H1 (cell line): Measurements from ENCODE around the gene GRIK4. TPM values are rescaled to one million over a fixed set of nuclear protein-coding genes. Genes with fewer than 3 reads are reported as not detected.

Experiments
- CTCF ChIA-PET: fragments of 300-600 bp; sonication (Branson Sonifier 250); formaldehyde crosslinking; loops from one replicate; lab custom pipeline; 2021; ENCODE audit not compliant: partially characterized antibody; lab: Charles Lee
- POLR2A ChIA-PET: fragments of 300-600 bp; sonication (Branson Sonifier 250); formaldehyde crosslinking; loops from one replicate; lab custom pipeline; 2021; ENCODE audit warnings: inconsistent platforms; ENCODE audit not compliant: partially characterized antibody; lab: Charles Lee
- DNase-seq, 2 experiments: peaks; one replicate each; pipeline versions ENCODE4 v3.0.0 to v3.0.0-alpha.2; 2010 to 2022; ENCODE audit warnings: low spot score in 2 of 2, low read depth in 1 of 2, mixed read lengths in 1 of 2
- FAIRE-seq: peaks from 2 replicates; lab custom pipeline; 2011; peaks lifted over from hg19 to GRCh38; lab: Jason Lieb, UNC
- H2AFZ ChIP-seq: 2 replicates; pipeline ENCODE4 v1.8.1; 2012; ENCODE audit warnings: low read length, inconsistent platforms
- H2AK5ac ChIP-seq: 2 replicates; pipeline ENCODE4 v1.6.1; 2013; ENCODE audit warnings: low read depth, low read length
- H2BK120ac ChIP-seq: replicated peaks from 2 replicates; pipeline ENCODE3; 2013; ENCODE audit warnings: low read depth, low read length, inconsistent platforms
- H2BK12ac ChIP-seq: 2 replicates; pipeline ENCODE4 v1.6.1; 2013; ENCODE audit warnings: low read depth, low read length
- H2BK15ac ChIP-seq: 2 replicates; pipeline ENCODE4 v1.6.1; 2013; ENCODE audit warnings: low read length
- H2BK20ac ChIP-seq: 2 replicates; pipeline ENCODE4 v1.6.1; 2013; ENCODE audit warnings: low read length
- H2BK5ac ChIP-seq: 2 replicates; pipeline ENCODE4 v1.6.1; 2013; ENCODE audit warnings: low read depth, low read length
- H3K14ac ChIP-seq: 2 replicates; pipeline ENCODE4 v1.6.1; 2013; ENCODE audit warnings: inconsistent platforms; ENCODE audit not compliant: insufficient read length
- H3K18ac ChIP-seq: 2 replicates; pipeline ENCODE4 v1.6.1; 2013; ENCODE audit warnings: low read length; ENCODE audit errors: extremely low read depth
- H3K23ac ChIP-seq: 2 replicates; pipeline ENCODE4 v1.6.1; 2013; ENCODE audit warnings: inconsistent platforms; ENCODE audit not compliant: insufficient read length
- H3K23me2 ChIP-seq: 2 replicates; pipeline ENCODE4 v1.6.1; 2013; ENCODE audit warnings: low read depth, low read length
- H3K27ac ChIP-seq: 2 replicates; pipeline ENCODE4 v1.6.1; 2011; ENCODE audit warnings: low read depth, low read length, inconsistent platforms
- H3K27me3 ChIP-seq, 4 experiments: replicated peaks in 1 of 4; 1 replicate in 1 of 4; 2 replicates in 3 of 4; pipeline versions ENCODE4 v1.6.1 to v1.8.1; 2011 to 2013; ENCODE audit warnings: low read length in 3 of 4, mild to moderate bottlenecking in 3 of 4, inconsistent platforms in 2 of 4, mixed read lengths in 2 of 4, moderate library complexity in 1 of 4; ENCODE audit not compliant: control insufficient read depth in 3 of 4, insufficient read depth in 3 of 4; ENCODE audit errors: extremely low read depth in 1 of 4
- H3K36me3 ChIP-seq, 4 experiments: 2 replicates each; pipeline versions ENCODE4 v1.6.1 to v1.8.1; 2011 to 2013; ENCODE audit warnings: mild to moderate bottlenecking in 4 of 4, low read length in 3 of 4, moderate library complexity in 2 of 4, control low read depth in 1 of 4, inconsistent platforms in 1 of 4; ENCODE audit not compliant: insufficient read depth in 4 of 4, control insufficient read depth in 2 of 4
- H3K4ac ChIP-seq: replicated peaks from 2 replicates; pipeline ENCODE3; 2013; ENCODE audit warnings: low read length, low read depth, mixed read lengths, inconsistent platforms; ENCODE audit not compliant: insufficient read length
- H3K4me1 ChIP-seq, 4 experiments: replicated peaks in 1 of 4; 1 replicate in 1 of 4; 2 replicates in 3 of 4; pipeline versions ENCODE4 v1.6.1 to v1.8.1; 2011 to 2013; ENCODE audit warnings: low read length in 3 of 4, inconsistent platforms in 2 of 4, mixed read lengths in 1 of 4; ENCODE audit not compliant: insufficient read depth in 4 of 4, control insufficient read depth in 3 of 4
- H3K4me2 ChIP-seq, 2 experiments: 2 replicates each; pipeline versions ENCODE4 v1.6.1 to v1.8.1; 2011 to 2013; ENCODE audit warnings: low read depth in 2 of 2, low read length in 2 of 2, control low read depth in 1 of 2, inconsistent platforms in 1 of 2, mild to moderate bottlenecking in 1 of 2; ENCODE audit not compliant: insufficient read depth in 1 of 2
- H3K4me3 ChIP-seq, 4 experiments: fragments of 200-600, 300-600 bp in 1 of 4; sonication (generic), shearing (Covaris generic), sonication (Bioruptor Twin) in 1 of 4; 2 replicates each; pipeline versions ENCODE4 v1.5.1 to v1.8.1; 2011 to 2016; ENCODE audit warnings: low read length in 4 of 4, low read depth in 3 of 4, control low read depth in 2 of 4, inconsistent platforms in 2 of 4, mild to moderate bottlenecking in 2 of 4, mixed read lengths in 1 of 4, moderate library complexity in 1 of 4; ENCODE audit not compliant: insufficient read depth in 2 of 4; ENCODE audit errors: extremely low read depth in 1 of 4
- H3K56ac ChIP-seq: replicated peaks from 2 replicates; pipeline ENCODE3; 2013; ENCODE audit warnings: low read depth, mild to moderate bottlenecking, mixed read lengths, low read length, inconsistent platforms; ENCODE audit not compliant: insufficient read length
- H3K79me1 ChIP-seq: 2 replicates; pipeline ENCODE4 v1.6.1; 2013; ENCODE audit warnings: low read depth, low read length, control low read depth
- H3K79me2 ChIP-seq, 2 experiments: 2 replicates each; pipeline versions ENCODE4 v1.6.1 to v1.8.1; 2012 to 2013; ENCODE audit warnings: low read length in 2 of 2, mild to moderate bottlenecking in 2 of 2, inconsistent platforms in 1 of 2; ENCODE audit not compliant: insufficient read depth in 2 of 2, control insufficient read depth in 1 of 2
- H3K9ac ChIP-seq, 4 experiments: replicated peaks in 1 of 4; 1 replicate in 1 of 4; 2 replicates in 3 of 4; pipeline versions ENCODE4 v1.6.1 to v1.8.1; 2011 to 2013; ENCODE audit warnings: low read depth in 3 of 4, low read length in 3 of 4, control low read depth in 2 of 4, mild to moderate bottlenecking in 2 of 4, moderate library complexity in 2 of 4, inconsistent platforms in 1 of 4; ENCODE audit errors: extremely low read depth in 1 of 4
- H3K9me3 ChIP-seq, 2 experiments: 2 replicates each; pipeline versions ENCODE4 v1.6.1 to v1.8.1; 2012 to 2013; ENCODE audit warnings: mild to moderate bottlenecking in 2 of 2, moderate library complexity in 2 of 2, control low read depth in 1 of 2, inconsistent platforms in 1 of 2, low read depth in 1 of 2, low read length in 1 of 2, mixed read lengths in 1 of 2; ENCODE audit not compliant: insufficient read depth in 2 of 2
- H4K20me1 ChIP-seq, 2 experiments: replicated peaks in 1 of 2; 2 replicates each; pipeline versions ENCODE3 to v1.8.1; 2011 to 2013; ENCODE audit warnings: inconsistent platforms in 2 of 2, low read length in 2 of 2, mild to moderate bottlenecking in 1 of 2; ENCODE audit not compliant: insufficient read depth in 2 of 2, control insufficient read depth in 1 of 2
- H4K5ac ChIP-seq: 2 replicates; pipeline ENCODE4 v1.6.1; 2013; ENCODE audit warnings: low read length, low read depth, mixed read lengths, inconsistent platforms; ENCODE audit not compliant: insufficient read length
- H4K8ac ChIP-seq: 2 replicates; pipeline ENCODE4 v1.8.0; 2013; ENCODE audit warnings: mild to moderate bottlenecking, moderate library complexity, low read length, inconsistent platforms; ENCODE audit not compliant: insufficient read depth; ENCODE audit errors: extremely low read depth
- H4K91ac ChIP-seq: replicated peaks from 2 replicates; pipeline ENCODE3; 2013; ENCODE audit warnings: low read length, mixed read lengths, inconsistent platforms; ENCODE audit not compliant: insufficient read length
- CBX5 ChIP-seq: fragments of 300-800, 300-1000 bp; sonication (generic); IDR thresholded peaks from 2 replicates; pipeline ENCODE4 v1.7.1; 2016; ENCODE audit warnings: antibody characterized with exemption, low read length, low read depth
- CREB1 ChIP-seq: IDR thresholded peaks from 2 replicates; pipeline ENCODE4 v1.6.1; 2012; ENCODE audit warnings: inconsistent platforms
- POLR2A ChIP-seq, 2 experiments: IDR thresholded peaks; 1 replicate in 1 of 2; 2 replicates in 1 of 2; pipeline ENCODE4 v1.6.1; 2011; ENCODE audit warnings: low read depth in 2 of 2, low read length in 2 of 2, mild to moderate bottlenecking in 2 of 2; ENCODE audit errors: control extremely low read depth in 1 of 2
- RFX5 ChIP-seq: IDR thresholded peaks from 2 replicates; pipeline ENCODE4 v1.6.1; 2011; ENCODE audit warnings: low read depth, low read length, improper control_type of control experiment, borderline replicate concordance
- RNF2 ChIP-seq: fragments of 200-900, 300-1000 bp; sonication (generic); IDR thresholded peaks from 2 replicates; pipeline ENCODE4 v1.7.1; 2016; ENCODE audit warnings: borderline replicate concordance, low read depth, mild to moderate bottlenecking, antibody characterized with exemption, low read length; ENCODE audit not compliant: poor library complexity, severe bottlenecking; ENCODE audit errors: missing control alignments
- WGBS, 2 experiments: shearing (Covaris generic) in 1 of 2; methylation state at CpG; one replicate each; pipeline versions ENCODE4 v1.1.6 to v1.1.7; 2013 to 2015; ENCODE audit warnings: low lambda C conversion rate in 2 of 2, mixed read lengths in 2 of 2, inconsistent platforms in 1 of 2, low coverage in 1 of 2, missing lambda C conversion rate in 1 of 2; ENCODE audit not compliant: insufficient replicate concordance in 2 of 2, insufficient coverage in 1 of 2, insufficient read length in 1 of 2; ENCODE audit errors: extremely low coverage in 1 of 2, missing lambda C conversion rate in 1 of 2; 5-methylcytosine and 5-hydroxymethylcytosine counted together
- polyA plus RNA-seq, 7 experiments: library from polyadenylated mRNA; depleted of rRNA in 3 of 7; stranded (reverse) in 5 of 7; unstranded in 2 of 7; fragments of >200 nt in 5 of 7; fragments of 200-250 nt in 2 of 7; gene quantifications; 1 replicate in 5 of 7; 2 replicates in 1 of 7; 4 replicates in 1 of 7; pipeline versions ENCODE4 v1.2.1 to v1.2.3, GENCODE V29; 2011 to 2013; ENCODE audit warnings: missing spikeins in 2 of 7, mixed read lengths in 2 of 7
- total RNA-seq: library from RNA; stranded (reverse); fragmentation: NEBNext Ultra II Directional; extraction: Animal tissue kit (Norgen Biotek cat#: 25700); gene quantifications from 2 replicates; pipeline ENCODE4 v1.2.1, GENCODE V29; 2021

GRIK4 gene
- total and polyA plus RNA-seq, 2 of the 8 experiments (the other 6 are each of a cell fraction or from before 2014, with no cell fraction given): 1.2 to 2.9 TPM

DNA sequence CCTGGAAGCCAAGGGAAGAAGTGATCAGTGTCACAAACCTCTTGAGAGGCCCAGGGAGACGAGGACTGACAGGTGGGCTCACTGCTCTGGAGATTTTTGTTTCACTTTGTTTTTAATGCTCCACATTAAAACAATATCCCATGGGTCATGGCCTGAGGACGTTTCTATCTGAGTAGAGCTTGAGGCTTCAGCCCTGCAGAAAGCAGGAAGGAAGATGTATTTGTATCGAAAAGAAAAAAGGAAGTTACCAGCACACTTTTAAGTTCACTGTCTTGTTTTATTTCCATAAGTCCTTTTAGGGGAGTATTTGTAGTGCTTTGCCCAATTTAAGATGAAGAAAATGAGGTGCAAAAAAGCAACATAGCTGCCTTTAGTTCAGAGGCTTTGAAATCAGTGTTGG is 191.1 kb downstream of the GRIK4 start:
- Histone ChIP-seq H3K4me2 (no peak overlapping the region), H2BK12ac (no peak overlapping the region), H4K8ac (no peak overlapping the region), H2BK15ac (no peak overlapping the region), H3K9me3 (0 out of 4 replicates have a peak, but pooled peaks cover 0 to 2% of the 10 kb centered on the region in 2 experiments), H3K14ac (no peak overlapping the region), H3K4ac (no peak overlapping the region), H2AFZ (no peak overlapping the region), H4K20me1 (no peaks in the 10 kb centered on the region), H3K9ac (no peak overlapping the region), H2BK20ac (no peak overlapping the region), H3K79me2 (no peaks in the 10 kb centered on the region), H3K4me3 (no peak overlapping the region), H2BK5ac (no peak overlapping the region), H3K56ac (no peak overlapping the region), H2AK5ac (peak overlapping the region; percentile 28; the same call in 1 of the 2 replicates), H3K79me1 (no peaks in the 10 kb centered on the region; the same call in 1 of the 2 replicates), H2BK120ac (no peak overlapping the region), H4K91ac (no peak overlapping the region), H4K5ac (no peak overlapping the region), H3K27ac (no peak overlapping the region), H3K27me3 (no peaks in the 10 kb centered on the region), H3K36me3 (no peaks in the 10 kb centered on the region; a peak in 1 of 8 replicates), H3K23ac (no peak overlapping the region), H3K23me2 (no peaks in the 10 kb centered on the region), H3K18ac (no peak overlapping the region), H3K4me1 (peaks cover 0 to 5% (median 0%) of the 10 kb centered on the region in 4 experiments; a peak in 2 of 7 replicates)
- TF ChIP-seq POLR2A (IDR thresholded peaks at IDR 0.05; ENCODE audit: control extremely low read depth in 1 of 2, low read depth in 2 of 2, low read length in 2 of 2): no peak
- no peak for TF ChIP-seq RNF2
- no peak for TF ChIP-seq CBX5
- TF ChIP-seq CREB1: no peak
- no peak for TF ChIP-seq RFX5
- ChIA-PET CTCF (interaction anchor here (0.6 to 19.6 kb wide), 10 partner anchors 3 to 1537 kb away, joined by 3 to 300 read pairs (median 4); no protein-coding TSS in a partner anchor), POLR2A (interaction anchor here (0.7 kb wide), 1 partner anchor 12 kb away, joined by 3 read pairs; no protein-coding TSS in a partner anchor)
- no peak for DNase-seq
- no peak for FAIRE-seq
- WGBS, 2 experiments: 74% methylated on average over 3 of the region's 3 CpGs; no CpG with 5 or more reads in 1 of the 2 experiments
